Measurements from ENCODE around the gene AGAP2. TPM values are rescaled to one million over a fixed set of nuclear protein-coding genes. Genes with fewer than 3 reads are reported as not detected.
A peak's percentile ranks its signal among the peaks of the same experiment; 100 is the strongest.

The AGAP2 gene
- total and polyA plus RNA-seq, 9 of the 15 experiments (the other 6 are each of a cell fraction or from before 2014, with no cell fraction given), result 0.04 to 0.77 (median 0.28) TPM; not detected in 1

- TF ChIP-seq NR2F6 (CRISPR knock-in tag; IDR thresholded peaks at IDR 0.05) (no peak), EZH2 (IDR thresholded peaks at IDR 0.05; ENCODE audit: borderline replicate concordance, low read depth, low read length) (no peak), ZNF3 (CRISPR knock-in tag; IDR thresholded peaks at IDR 0.05) (no peak), E2F5 (CRISPR knock-in tag; IDR thresholded peaks at IDR 0.05) (peak; percentile 84), BDP1 (IDR thresholded peaks at IDR 0.05; ENCODE audit: insufficient read depth, insufficient read length) (no peak), ID3 (CRISPR knock-in tag; IDR thresholded peaks at IDR 0.05) (no peak), ID3 (tag; IDR thresholded peaks at IDR 0.05) (no peak), ELF1 (tag; IDR thresholded peaks at IDR 0.05) (no peak), PREB (CRISPR knock-in tag; IDR thresholded peaks at IDR 0.05) (no peak), ZNF407 (IDR thresholded peaks at IDR 0.05; ENCODE audit: low read depth) (peak; percentile 99), TEAD4 (IDR thresholded peaks at IDR 0.05; ENCODE audit: low read length) (peak; percentile 78), TEAD4 (CRISPR knock-in tag; IDR thresholded peaks at IDR 0.05; ENCODE audit: borderline replicate concordance) (no peak), FOXK1 (CRISPR knock-in tag; IDR thresholded peaks at IDR 0.05; ENCODE audit: borderline replicate concordance) (0 out of 2 replicates have a peak, but pooled peaks have one; percentile 79), SMAD2 (IDR thresholded peaks at IDR 0.05; ENCODE audit: low read depth, low read length) (no peak), SRSF7 (optimal IDR thresholded peaks at IDR 0.05; ENCODE audit: low read depth, low read length) (no peak), ZEB2 (IDR thresholded peaks at IDR 0.05) (no peak)
Observed at GRCh38 chr12:57782608-57783465, 44.3 kb upstream of the AGAP2 start, which contains the start of gene TSFM (continued).
